ENCODE data around the gene BPTF.

- TF ChIP-seq GATA2 (IDR thresholded peaks at IDR 0.05; ENCODE audit: low read depth, low read length) = no peak
- TF ChIP-seq GATA3 (IDR thresholded peaks at IDR 0.05; ENCODE audit: low read depth, low read length) = no peak
Observed at GRCh38 chr17:68006797-68007196, 181.5 kb downstream of the BPTF start.
